Thoracic aorta (tissue), 2 donors: ENCODE measurements around the gene MTF1. TPM values are rescaled to one million over a fixed set of nuclear protein-coding genes. Genes with fewer than 3 reads are reported as not detected.

Experiments
- ATAC-seq: fragments of 150-250 bp; one replicate; pipeline ENCODE4 v1.8.0; 2017; ENCODE audit warnings: low read depth; ENCODE audit not compliant: insufficient number of reproducible peaks, low FRiP score
- DNase-seq: peaks from one replicate; pipeline ENCODE4 v3.0.0-alpha.2; 2020; ENCODE audit warnings: low spot score
- H3K27ac ChIP-seq, 2 donors: fragments of 200-600 bp; sonication (generic); 1 replicate in 1 of 2; 2 replicates in 1 of 2; pipeline ENCODE4 v1.5.1; 2016; ENCODE audit warnings: mild to moderate bottlenecking in 2 of 2, moderate library complexity in 2 of 2
- H3K27me3 ChIP-seq: fragments of 200-600 bp; sonication (generic); replicated peaks from 2 replicates; pipeline ENCODE4 v1.6.0; 2016; ENCODE audit warnings: mild to moderate bottlenecking; ENCODE audit not compliant: insufficient read depth
- H3K36me3 ChIP-seq: fragments of 200-600 bp; sonication (generic); one replicate; pipeline ENCODE4 v1.5.1; 2016
- H3K4me1 ChIP-seq, 2 donors: fragments of 200-600 bp; sonication (generic); 1 replicate in 1 of 2; 2 replicates in 1 of 2; pipeline versions ENCODE4 v1.5.1 to v1.6.0; 2016; ENCODE audit warnings: low read depth in 2 of 2, mild to moderate bottlenecking in 1 of 2; ENCODE audit not compliant: control insufficient read depth in 1 of 2
- H3K4me3 ChIP-seq: fragments of 200-600 bp; sonication (generic); 2 replicates; pipeline ENCODE4 v1.5.1; 2016; ENCODE audit warnings: mild to moderate bottlenecking
- H3K9me3 ChIP-seq: fragments of 200-600 bp; sonication (generic); 2 replicates; pipeline ENCODE4 v1.5.1; 2016
- CTCF ChIP-seq: fragments of 200-600 bp; sonication (generic); IDR thresholded peaks from one replicate; pipeline ENCODE4 v1.5.1; 2019; ENCODE audit warnings: antibody characterized with exemption
- total RNA-seq, 2 donors: library from RNA; depleted of rRNA; stranded (reverse); fragments of >200 nt; gene quantifications; one replicate each; pipeline versions ENCODE4 v1.1.0 to v1.2.3, GENCODE V29; 2016

Gene MTF1
- total RNA-seq, 2 donors from 2014 or later = 4.5 to 9.3 TPM

- DNase-seq (no peak), ATAC-seq (peak; percentile 21)
- Histone ChIP-seq H3K9me3 (no peaks in the 10 kb centered on the region), H3K36me3 (peaks cover 14% of the 10 kb centered on the region), H3K4me3 (peak overlapping the region; percentile 97), H3K4me1 (peaks cover 12 to 59% of the 10 kb centered on the region in 2 donors), H3K27me3 (no peaks in the 10 kb centered on the region), H3K27ac (peak overlapping the region; percentile 85 to 94)
- TF ChIP-seq CTCF = no peak
Measured at GRCh38 chr1:37858931-37859506, 373 bp downstream of the MTF1 start.

- DNase-seq (no peak), ATAC-seq (no peak)
- peaks cover 25 to 75% of the 10 kb centered on the region in 2 donors for H3K4me1 ChIP-seq
- H3K27me3 ChIP-seq = no peaks in the 10 kb centered on the region
- H3K36me3 ChIP-seq = peaks cover 6% of the 10 kb centered on the region
- H3K9me3 ChIP-seq = no peaks in the 10 kb centered on the region
- TF ChIP-seq CTCF = no peak
- no peak overlapping the region for H3K4me3 ChIP-seq
- H3K27ac ChIP-seq = no peak overlapping the region
Measured at GRCh38 chr1:37854406-37854805, 5.0 kb downstream of the MTF1 start.

- no peak for TF ChIP-seq CTCF
- no peak for DNase-seq
- Histone ChIP-seq H3K9me3 (no peaks in the 10 kb centered on the region), H3K4me1 (peaks cover 17 to 66% of the 10 kb centered on the region in 2 donors), H3K4me3 (no peak overlapping the region), H3K36me3 (peaks cover 6% of the 10 kb centered on the region), H3K27me3 (no peaks in the 10 kb centered on the region), H3K27ac (no peak overlapping the region)
- ATAC-seq = no peak
Measured at GRCh38 chr1:37853157-37853556, 6.2 kb downstream of the MTF1 start.

- TF ChIP-seq CTCF = no peak
- Histone ChIP-seq H3K27ac (no peak overlapping the region), H3K9me3 (no peaks in the 10 kb centered on the region), H3K4me3 (no peak overlapping the region), H3K27me3 (no peaks in the 10 kb centered on the region), H3K36me3 (no peaks in the 10 kb centered on the region), H3K4me1 (peaks cover 15 to 53% of the 10 kb centered on the region in 2 donors)
- DNase-seq (no peak), ATAC-seq (no peak)
Measured at GRCh38 chr1:37851782-37852210, 7.6 kb downstream of the MTF1 start.

DNA sequence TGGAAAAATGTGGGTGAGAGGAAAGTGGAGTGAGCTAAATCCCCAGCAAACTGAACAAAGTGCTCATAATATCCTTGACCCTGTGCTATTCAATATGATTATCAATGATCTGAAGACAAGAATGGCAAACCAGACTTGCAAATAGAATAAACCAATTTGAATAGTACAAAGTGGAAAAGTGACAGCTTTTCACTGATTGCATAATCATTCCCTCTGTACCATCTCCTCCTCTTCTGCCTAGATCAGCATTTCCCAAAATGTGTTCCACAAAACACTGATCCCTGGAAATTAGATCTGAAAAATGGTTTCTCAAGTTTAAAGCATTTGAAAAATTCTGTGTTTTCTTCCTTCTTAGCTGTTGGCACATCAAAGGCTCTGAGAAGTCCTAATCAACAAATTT lies 8.1 kb downstream of the MTF1 start:
- Histone ChIP-seq H3K27me3 (no peaks in the 10 kb centered on the region), H3K4me3 (no peak overlapping the region), H3K36me3 (no peaks in the 10 kb centered on the region), H3K27ac (no peak overlapping the region), H3K4me1 (peaks cover 15 to 47% of the 10 kb centered on the region in 2 donors), H3K9me3 (no peaks in the 10 kb centered on the region)
- DNase-seq = no peak
- no peak for TF ChIP-seq CTCF
- ATAC-seq = no peak
